B cell (primary cell): ENCODE measurements around the gene KLHL28. TPM values are rescaled to one million over a fixed set of nuclear protein-coding genes. Genes with fewer than 3 reads are reported as not detected.

Source experiments
- ATAC-seq: fragments of 200-7000 bp; cut with Tn5 transposase; one replicate; pipeline ENCODE4 v1.10.0; 2021; ENCODE audit warnings: low read depth, mild to moderate bottlenecking, moderate number of reproducible peaks, moderate library complexity
- CTCF ChIA-PET: fragments of 350-600 bp; sonication (Branson Sonifier 250); formaldehyde crosslinking; loops from one replicate; lab custom pipeline; 2021; ENCODE audit warnings: antibody characterized with exemption, inconsistent platforms; lab: Charles Lee
- POLR2A ChIA-PET: fragments of 350-600 bp; sonication (Branson Sonifier 250); formaldehyde crosslinking; loops from one replicate; lab custom pipeline; 2021; ENCODE audit warnings: antibody characterized with exemption; lab: Charles Lee
- DNase-seq: peaks from one replicate; pipeline ENCODE4 v3.0.0; 2013
- H2AFZ ChIP-seq: 2 replicates; pipeline ENCODE4 v1.6.1; 2012; ENCODE audit warnings: mild to moderate bottlenecking, low read depth, low read length; ENCODE audit not compliant: insufficient read depth, poor library complexity, severe bottlenecking
- H3K27ac ChIP-seq, 2 donors: 1 replicate in 1 of 2; 2 replicates in 1 of 2; pipeline ENCODE4 v1.5.1; 2012 to 2013; ENCODE audit warnings: low read length in 2 of 2, mild to moderate bottlenecking in 2 of 2, moderate library complexity in 1 of 2
- H3K27me3 ChIP-seq, 4 experiments: fragments of 200-600 bp in 1 of 4; sonication (generic) in 1 of 4; replicated peaks in 1 of 4; 1 replicate in 2 of 4; 2 replicates in 2 of 4; pipeline versions ENCODE4 v1.6.1 to v1.7.0; 2013 to 2016; ENCODE audit warnings: low read length in 3 of 4, mild to moderate bottlenecking in 2 of 4, mixed read lengths in 1 of 4, moderate library complexity in 1 of 4; ENCODE audit not compliant: insufficient read depth in 4 of 4, control insufficient read depth in 3 of 4; ENCODE audit errors: control extremely low read depth in 1 of 4
- H3K36me3 ChIP-seq, 2 experiments: replicated peaks in 1 of 2; 1 replicate in 1 of 2; 2 replicates in 1 of 2; pipeline versions ENCODE4 v1.6.1 to v1.7.1; 2013; ENCODE audit warnings: low read length in 1 of 2; ENCODE audit not compliant: insufficient read depth in 2 of 2, control insufficient read depth in 1 of 2; ENCODE audit errors: control extremely low read depth in 1 of 2, extremely low read depth in 1 of 2
- H3K4me1 ChIP-seq, 2 donors: fragments of 200-600 bp in 1 of 2; sonication (generic) in 1 of 2; 1 replicate in 1 of 2; 2 replicates in 1 of 2; pipeline versions ENCODE4 v1.5.1 to v1.6.1; 2013 to 2017; ENCODE audit warnings: low read length in 2 of 2; ENCODE audit not compliant: control insufficient read depth in 2 of 2, insufficient read depth in 2 of 2
- H3K4me2 ChIP-seq: replicated peaks from 2 replicates; pipeline ENCODE3; 2012; ENCODE audit warnings: mild to moderate bottlenecking, low read depth, low read length; ENCODE audit not compliant: poor library complexity, severe bottlenecking
- H3K4me3 ChIP-seq, 5 experiments: fragments of 200-600 bp in 1 of 5; sonication (generic) in 1 of 5; 1 replicate in 3 of 5; 2 replicates in 2 of 5; pipeline versions ENCODE4 v1.5.1 to v1.7.0; 2011 to 2016; ENCODE audit warnings: low read length in 4 of 5, mild to moderate bottlenecking in 4 of 5, low read depth in 2 of 5, control low read depth in 1 of 5, moderate library complexity in 1 of 5; ENCODE audit not compliant: insufficient read depth in 1 of 5; ENCODE audit errors: control extremely low read depth in 1 of 5, extremely low read depth in 1 of 5
- H3K79me2 ChIP-seq: fragments of 200-600 bp; sonication (generic); one replicate; pipeline ENCODE4 v1.6.0; 2016; ENCODE audit warnings: low read length; ENCODE audit not compliant: control insufficient read depth, insufficient read depth
- H3K9ac ChIP-seq: fragments of 200-600 bp; sonication (generic); 2 replicates; pipeline ENCODE4 v1.6.1; 2017; ENCODE audit warnings: mild to moderate bottlenecking, low read length, moderate library complexity
- H3K9me3 ChIP-seq, 3 donors: one replicate each; pipeline versions ENCODE4 v1.6.1 to v1.7.1; 2013; ENCODE audit warnings: low read length in 2 of 3; ENCODE audit not compliant: control insufficient read depth in 2 of 3, insufficient read depth in 1 of 3; ENCODE audit errors: control extremely low read depth in 1 of 3
- H4K20me1 ChIP-seq: 2 replicates; pipeline ENCODE4 v1.6.0; 2012; ENCODE audit warnings: mild to moderate bottlenecking, low read length; ENCODE audit not compliant: insufficient read depth, control insufficient read depth, poor library complexity, severe bottlenecking
- H3K27ac Mint-ChIP-seq: one replicate; pipeline ENCODE4 v1.8.0; 2021; ENCODE audit warnings: mixed read lengths
- H3K27me3 Mint-ChIP-seq: one replicate; pipeline ENCODE4 v1.8.0; 2021; ENCODE audit warnings: mixed read lengths
- H3K4me1 Mint-ChIP-seq: one replicate; pipeline ENCODE4 v1.8.0; 2021; ENCODE audit warnings: mixed read lengths
- H3K4me3 Mint-ChIP-seq: one replicate; pipeline ENCODE4 v1.8.0; 2021; ENCODE audit warnings: mixed read lengths
- H3K9me3 Mint-ChIP-seq: one replicate; pipeline ENCODE4 v1.8.0; 2022; ENCODE audit warnings: mixed read lengths; ENCODE audit not compliant: insufficient read depth
- CTCF ChIP-seq: fragments of 200-600 bp; IDR thresholded peaks from one replicate; pipeline ENCODE4 v1.8.0; 2022; ENCODE audit warnings: antibody characterized with exemption, mild to moderate bottlenecking
- EZH2 ChIP-seq: IDR thresholded peaks from 2 replicates; pipeline ENCODE4 v1.6.1; 2012; ENCODE audit warnings: borderline replicate concordance, low read depth, mild to moderate bottlenecking, moderate library complexity, low read length; ENCODE audit not compliant: insufficient read depth, poor library complexity, severe bottlenecking
- WGBS: methylation state at CpG from one replicate; pipeline ENCODE4 v1.1.5; 2013; ENCODE audit warnings: missing lambda C conversion rate; ENCODE audit not compliant: insufficient coverage; 5-methylcytosine and 5-hydroxymethylcytosine counted together
- intact Hi-C: fragments of 100-400 bp; cut with micrococcal nuclease; formaldehyde crosslinking; loops from one replicate; pipeline ENCODE4 v1.10.0; 2022
- polyA plus RNA-seq: library from polyadenylated mRNA; depleted of rRNA; stranded (reverse); fragments of >200 nt; gene quantifications from 2 replicates; pipeline ENCODE4 v1.2.3, GENCODE V29; 2012
- total RNA-seq, 2 donors: library from RNA; stranded (reverse); fragments of 120-200 nt in 1 of 2; gene quantifications; 1 replicate in 1 of 2; 2 replicates in 1 of 2; pipeline versions ENCODE4 v1.2.3 to v1.2.4, GENCODE V29; 2013 to 2022

KLHL28 gene
- total and polyA plus RNA-seq, 2 donors (not counting 1 experiment from before 2014, with no cell fraction given) = 8.9 to 33.5 TPM

- no peaks in the 10 kb centered on the region for H3K27me3 ChIP-seq
- H3K4me2 ChIP-seq = no peak overlapping the region
- no peak for DNase-seq
- no peaks in the 10 kb centered on the region for H3K4me1 ChIP-seq
- no peaks in the 10 kb centered on the region for H3K9me3 Mint-ChIP-seq
- peaks cover 0 to 1% of the 10 kb centered on the region in 2 experiments for H3K36me3 ChIP-seq
- ChIA-PET POLR2A (no interaction called here), CTCF (no interaction called here)
- H3K4me3 ChIP-seq = no peak overlapping the region
- H2AFZ ChIP-seq = no peak overlapping the region
- H3K27ac ChIP-seq = no peak overlapping the region
- TF ChIP-seq CTCF (no peak), EZH2 (no peak)
- H3K9ac ChIP-seq = no peak overlapping the region
- H3K4me3 Mint-ChIP-seq = no peak overlapping the region
- no peak for ATAC-seq
- intact Hi-C loops = no loop called here
- no peaks in the 10 kb centered on the region for H3K27me3 Mint-ChIP-seq
- peaks cover 0 to 8% (median 0%) of the 10 kb centered on the region in 3 donors for H3K9me3 ChIP-seq
- WGBS = no CpG with 5 or more reads among the region's 2 CpGs
- peaks cover 39% of the 10 kb centered on the region for H3K79me2 ChIP-seq
- no peaks in the 10 kb centered on the region for H4K20me1 ChIP-seq
- H3K4me1 Mint-ChIP-seq = peaks cover 11% of the 10 kb centered on the region
- H3K27ac Mint-ChIP-seq = no peak overlapping the region
Observed at GRCh38 chr14:44982594-44982993, 20.8 kb upstream of the KLHL28 start.

- WGBS = 70% methylated on average over 2 of the region's 3 CpGs
- no peak for ATAC-seq
- POLR2A ChIA-PET = no interaction called here
- TF ChIP-seq EZH2 (no peak), CTCF (no peak)
- intact Hi-C loops = no loop called here
- Histone ChIP-seq H2AFZ (no peak overlapping the region), H3K9me3 (no peaks in the 10 kb centered on the region), H3K9ac (no peak overlapping the region), H3K4me2 (no peak overlapping the region), H3K27me3 (no peaks in the 10 kb centered on the region), H3K79me2 (peaks cover 51% of the 10 kb centered on the region), H3K4me1 (no peaks in the 10 kb centered on the region), H3K4me3 (no peak overlapping the region), H3K36me3 (peaks cover 0 to 1% of the 10 kb centered on the region in 2 experiments), H3K27ac (no peak overlapping the region), H4K20me1 (no peaks in the 10 kb centered on the region)
- Mint-ChIP-seq H3K4me1 (peaks cover 11% of the 10 kb centered on the region), H3K9me3 (no peaks in the 10 kb centered on the region), H3K4me3 (no peak overlapping the region), H3K27ac (no peak overlapping the region), H3K27me3 (no peaks in the 10 kb centered on the region)
- CTCF ChIA-PET = no interaction called here
- no peak for DNase-seq
Observed at GRCh38 chr14:44981198-44981597, 19.5 kb upstream of the KLHL28 start.
